ENCODE measurements around the gene RILPL1. TPM values are rescaled to one million over a fixed set of nuclear protein-coding genes. Genes with fewer than 3 reads are reported as not detected.

Gene RILPL1
- total RNA-seq, 6 experiments from 2014 or later: 3.2 to 7.5 (median 5.3) TPM

- intact Hi-C loops (cut with DNase I): no loop called here
- no peak overlapping the region for H3K27ac ChIP-seq
- peaks cover 0 to 14% (median 6%) of the 10 kb centered on the region in 4 donors for H3K4me1 ChIP-seq
- WGBS (ENCODE audit: insufficient coverage, low coverage, low lambda C conversion rate, missing lambda C conversion rate): 77% methylated on average over 5 of the region's 5 CpGs
- TF ChIP-seq, protein P1, sequence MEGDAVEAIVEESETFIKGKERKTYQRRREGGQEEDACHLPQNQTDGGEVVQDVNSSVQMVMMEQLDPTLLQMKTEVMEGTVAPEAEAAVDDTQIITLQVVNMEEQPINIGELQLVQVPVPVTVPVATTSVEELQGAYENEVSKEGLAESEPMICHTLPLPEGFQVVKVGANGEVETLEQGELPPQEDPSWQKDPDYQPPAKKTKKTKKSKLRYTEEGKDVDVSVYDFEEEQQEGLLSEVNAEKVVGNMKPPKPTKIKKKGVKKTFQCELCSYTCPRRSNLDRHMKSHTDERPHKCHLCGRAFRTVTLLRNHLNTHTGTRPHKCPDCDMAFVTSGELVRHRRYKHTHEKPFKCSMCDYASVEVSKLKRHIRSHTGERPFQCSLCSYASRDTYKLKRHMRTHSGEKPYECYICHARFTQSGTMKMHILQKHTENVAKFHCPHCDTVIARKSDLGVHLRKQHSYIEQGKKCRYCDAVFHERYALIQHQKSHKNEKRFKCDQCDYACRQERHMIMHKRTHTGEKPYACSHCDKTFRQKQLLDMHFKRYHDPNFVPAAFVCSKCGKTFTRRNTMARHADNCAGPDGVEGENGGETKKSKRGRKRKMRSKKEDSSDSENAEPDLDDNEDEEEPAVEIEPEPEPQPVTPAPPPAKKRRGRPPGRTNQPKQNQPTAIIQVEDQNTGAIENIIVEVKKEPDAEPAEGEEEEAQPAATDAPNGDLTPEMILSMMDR (IDR thresholded peaks at IDR 0.05): no peak
- TF ChIP-seq POLR2A (IDR thresholded peaks at IDR 0.05): no peak
- H3K36me3 ChIP-seq: no peaks in the 10 kb centered on the region
- DNase-seq (no peak), ATAC-seq (no peak)
- H3K9me3 ChIP-seq: no peaks in the 10 kb centered on the region
- no peaks in the 10 kb centered on the region for H3K27me3 ChIP-seq
- no peak overlapping the region for H3K4me3 ChIP-seq
Observed at GRCh38 chr12:123530668-123531067, 2.9 kb downstream of the RILPL1 start.

- TF ChIP-seq, protein P1 (IDR thresholded peaks at IDR 0.05): no peak
- no peak for TF ChIP-seq POLR2A (IDR thresholded peaks at IDR 0.05)
- intact Hi-C loops (cut with DNase I): no loop called here
- 58% methylated on average over 3 of the region's 3 CpGs for WGBS (ENCODE audit: insufficient coverage, low coverage, low lambda C conversion rate, missing lambda C conversion rate)
Observed at GRCh38 chr12:123529686-123530085, 3.8 kb downstream of the RILPL1 start.

GRCh38 chr12:123528858-123529257, 4.7 kb downstream of the RILPL1 start:
- 73% methylated on average over 4 of the region's 5 CpGs for WGBS (ENCODE audit: insufficient coverage, low coverage, low lambda C conversion rate, missing lambda C conversion rate)
- Histone ChIP-seq H3K4me3 (no peak overlapping the region), H3K9me3 (no peaks in the 10 kb centered on the region), H3K4me1 (peaks cover 0 to 14% (median 6%) of the 10 kb centered on the region in 4 donors), H3K36me3 (no peaks in the 10 kb centered on the region), H3K27ac (no peak overlapping the region), H3K27me3 (no peaks in the 10 kb centered on the region)
- no peak for TF ChIP-seq POLR2A (IDR thresholded peaks at IDR 0.05)
- TF ChIP-seq, protein P1 (IDR thresholded peaks at IDR 0.05): no peak
- DNase-seq (no peak), ATAC-seq (no peak)
- intact Hi-C loops (cut with DNase I): no loop called here

More at GRCh38 chr12:123529686-123530085, 3.8 kb downstream of the RILPL1 start:
- Histone ChIP-seq H3K27ac (no peak overlapping the region), H3K4me3 (no peak overlapping the region), H3K9me3 (no peaks in the 10 kb centered on the region), H3K36me3 (no peaks in the 10 kb centered on the region), H3K4me1 (peaks cover 0 to 14% (median 6%) of the 10 kb centered on the region in 4 donors), H3K27me3 (no peaks in the 10 kb centered on the region)
- no peak for DNase-seq
- no peak for ATAC-seq

DNA sequence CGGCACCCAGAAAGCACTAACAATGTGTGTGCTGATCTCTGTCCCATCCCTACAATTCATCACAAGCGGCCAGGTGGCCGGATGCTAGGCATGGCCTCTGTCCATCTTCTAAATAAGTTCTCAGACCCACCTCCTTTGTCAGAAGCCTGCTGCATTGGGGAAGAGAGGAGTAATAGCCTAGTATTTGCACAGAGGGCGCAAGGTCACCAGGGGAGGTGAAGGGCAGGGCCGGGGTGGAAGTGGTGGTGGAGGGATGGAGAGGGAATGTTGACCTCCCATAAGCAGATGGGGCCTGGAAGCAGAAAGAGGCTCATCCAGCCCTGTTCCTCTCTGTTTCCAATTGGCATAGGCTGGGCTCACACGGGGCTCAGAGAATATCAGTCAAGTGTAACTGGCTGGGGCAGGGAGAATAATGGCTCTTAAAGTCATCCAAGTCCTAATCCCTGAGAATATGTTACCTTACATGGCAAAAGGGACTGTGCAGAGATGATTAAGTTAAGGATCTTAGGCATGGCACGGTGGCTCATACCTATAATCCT, 6.9 kb downstream of the RILPL1 start:
- 66% methylated on average over 5 of the region's 7 CpGs for WGBS (ENCODE audit: insufficient coverage, low coverage, low lambda C conversion rate, missing lambda C conversion rate)
- TF ChIP-seq, protein P1 (IDR thresholded peaks at IDR 0.05): no peak
- no peak for TF ChIP-seq POLR2A (IDR thresholded peaks at IDR 0.05)
- no peak overlapping the region for H3K27ac ChIP-seq
- intact Hi-C loops (cut with DNase I): no loop called here
- H3K4me3 ChIP-seq: no peak overlapping the region
- peaks cover 0 to 4% (median 2%) of the 10 kb centered on the region in 4 donors for H3K36me3 ChIP-seq
- DNase-seq: no peak
- no peaks in the 10 kb centered on the region for H3K27me3 ChIP-seq
- ATAC-seq: no peak
- H3K4me1 ChIP-seq: peaks cover 0 to 2% (median 0%) of the 10 kb centered on the region in 4 donors
- H3K9me3 ChIP-seq: no peaks in the 10 kb centered on the region

All from right lobe of liver (tissue), 6 donors.